HT-29 (cell line): Measurements from ENCODE around the gene CCDC87. TPM values are rescaled to one million over a fixed set of nuclear protein-coding genes. Genes with fewer than 3 reads are reported as not detected.
"Not testable (repeated sequence)": the region's sequence is repeated elsewhere in the genome, so short reads cannot be mapped to it uniquely, and the experiment has no call there.

Source experiments
- DNase-seq: peaks from one replicate; pipeline ENCODE4 v3.0.0-alpha.2; 2015; ENCODE audit warnings: low spot score
- total RNA-seq: library from RNA; depleted of rRNA; stranded (reverse); fragments of >200 nt; shearing (Covaris generic); gene quantifications from 2 replicates; pipeline ENCODE4 v1.2.3, GENCODE V29; 2014

Gene CCDC87
- total RNA-seq, 1 experiment from 2014 or later, result 0.79 TPM

DNA sequence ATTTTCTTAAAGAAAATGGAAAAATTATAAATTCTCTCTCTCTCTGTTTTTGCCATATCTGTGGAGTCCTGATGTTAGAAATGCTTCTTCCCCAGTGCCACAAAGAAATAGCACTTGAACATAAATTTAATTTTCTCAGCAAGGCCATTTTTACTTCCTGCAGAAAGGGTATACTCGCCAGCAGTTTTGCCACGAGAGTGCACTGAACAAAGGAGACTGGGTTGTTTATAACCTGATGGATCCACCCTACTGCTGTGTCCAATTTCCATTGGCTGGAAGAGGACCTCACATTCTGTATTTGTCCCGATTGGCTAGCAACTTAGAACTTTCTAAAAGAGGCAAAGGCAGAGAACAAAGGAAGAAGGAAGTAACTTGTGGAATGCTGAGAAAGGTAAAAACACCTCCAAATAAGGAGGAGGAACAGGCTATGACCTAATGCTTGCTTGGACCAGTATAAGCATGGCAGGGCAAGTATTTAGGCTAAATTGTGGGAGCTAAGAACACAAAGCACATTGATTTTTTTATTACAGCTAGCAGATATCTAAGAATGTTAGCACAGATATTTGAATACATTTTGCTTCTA is 10.2 kb downstream of the CCDC87 start:
- not testable (repeated sequence) for DNase-seq

DNA sequence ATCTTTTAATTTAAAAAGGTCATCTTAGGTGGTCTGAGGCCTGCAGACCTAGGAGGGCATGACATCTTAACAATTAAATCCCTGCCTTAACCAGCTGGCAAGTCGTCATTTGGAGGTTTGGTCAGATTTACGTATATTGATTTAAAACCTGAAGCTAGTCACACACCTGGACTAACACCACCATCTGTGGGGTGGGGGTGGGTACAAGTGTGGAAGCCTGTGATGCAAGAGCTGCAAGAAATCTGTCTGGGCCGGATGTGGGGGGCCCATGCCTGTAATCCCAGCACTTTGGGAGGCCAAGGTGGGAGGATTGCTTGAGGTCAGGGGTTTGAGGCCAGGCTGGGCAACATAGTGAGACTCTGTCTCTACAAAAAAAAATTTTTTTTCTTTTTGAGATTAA is 11.6 kb downstream of the CCDC87 start:
- no peak for DNase-seq

DNA sequence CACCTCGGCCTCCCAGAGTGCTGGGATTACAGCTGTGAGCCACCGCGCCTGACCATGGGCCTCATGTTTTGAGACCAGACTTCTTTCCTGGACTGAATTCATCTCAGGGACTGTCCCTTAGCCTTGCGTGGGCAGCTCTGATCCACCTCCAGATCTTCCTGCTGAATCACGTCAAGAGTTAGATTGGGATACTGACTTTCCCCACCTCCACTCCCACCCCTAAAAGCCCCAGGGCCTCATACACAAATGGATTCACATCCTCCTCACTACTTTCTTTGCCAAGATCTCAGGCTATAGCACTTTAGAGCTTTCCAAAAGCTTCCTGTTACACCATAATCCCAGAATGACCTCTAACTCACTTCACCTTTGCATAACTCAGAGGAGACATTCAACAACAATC is 12.1 kb downstream of the CCDC87 start:
- DNase-seq, result no peak

DNA sequence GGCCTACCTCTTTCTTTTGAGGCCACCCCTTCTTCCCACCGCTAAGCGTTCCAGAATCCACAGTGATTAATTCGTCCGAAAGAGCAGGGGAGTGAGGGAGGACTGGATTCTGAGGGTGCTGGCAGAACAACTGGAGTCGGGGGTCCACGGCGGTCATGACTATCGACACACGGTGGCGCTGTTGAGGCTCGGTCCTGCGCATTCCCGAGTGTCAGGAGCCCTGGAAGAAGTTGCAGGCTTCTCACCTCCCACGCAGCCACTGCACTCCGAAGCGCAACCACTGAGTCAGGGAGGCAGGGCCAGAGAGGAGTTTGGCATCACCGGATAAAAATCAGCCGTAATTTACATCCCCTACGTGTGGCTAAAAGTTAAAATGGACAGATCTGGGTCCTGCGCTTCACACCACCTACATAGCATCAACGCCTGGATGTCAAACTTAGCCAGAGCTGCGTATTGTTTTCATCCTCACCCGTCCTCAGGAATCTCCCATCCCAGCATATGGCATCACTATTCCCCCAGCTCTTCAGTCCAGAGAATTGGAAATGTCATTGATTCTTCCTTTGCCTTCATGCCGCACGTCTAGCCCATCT is 13.8 kb downstream of the CCDC87 start:
- DNase-seq, result peak; percentile 83

DNA sequence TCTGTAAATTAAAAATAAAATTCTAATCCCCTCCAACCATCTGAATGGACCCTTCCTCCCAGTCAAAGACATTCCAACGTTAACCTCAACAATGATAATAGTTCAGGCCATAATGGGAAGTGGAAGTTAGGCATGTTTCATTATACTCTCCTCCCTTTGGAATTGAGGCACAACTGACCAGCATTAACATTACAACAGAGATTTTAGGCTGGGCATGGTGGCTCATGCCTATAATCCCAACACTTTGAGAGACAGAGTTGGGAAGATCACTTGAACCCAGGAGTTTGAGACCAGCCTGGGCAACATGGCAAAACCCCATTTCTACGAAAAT is 22.0 kb downstream of the CCDC87 start:
- DNase-seq, result no peak

DNA sequence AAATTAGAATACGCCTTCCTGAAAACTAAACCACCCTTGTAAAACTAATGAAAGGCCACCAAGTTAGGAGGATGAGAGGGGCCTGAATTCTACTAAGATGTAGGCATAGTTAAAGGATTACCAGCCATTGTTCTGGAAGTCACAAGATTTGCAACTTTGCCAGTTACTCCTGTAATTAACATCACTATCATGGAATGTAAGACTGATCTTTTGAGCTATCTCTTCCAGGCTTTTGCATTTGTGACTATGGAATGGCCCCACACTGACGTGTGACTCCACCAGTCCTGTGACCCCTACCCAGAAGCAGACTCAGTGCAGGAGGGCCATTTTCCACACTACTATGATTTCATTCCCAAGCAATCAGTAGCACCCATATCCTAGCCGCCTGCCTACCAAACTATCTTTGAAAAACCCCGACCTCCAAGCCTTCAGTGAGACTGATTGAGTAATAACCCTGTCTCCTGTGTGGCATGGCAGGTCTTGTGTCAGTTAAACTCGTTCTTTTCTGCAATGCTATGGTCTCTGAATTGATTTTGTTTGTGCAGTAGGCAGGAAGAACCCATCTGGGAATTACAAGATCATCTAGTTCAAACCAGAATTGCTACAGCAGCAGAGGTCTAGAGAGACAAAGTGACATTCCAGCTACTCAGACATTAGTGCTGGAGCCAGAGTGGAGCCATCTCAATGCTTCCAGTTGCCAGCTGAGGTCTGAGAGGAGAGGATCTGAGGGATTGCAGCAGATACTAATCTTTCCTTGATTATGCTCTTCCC is 22.6 kb downstream of the CCDC87 start:
- no peak for DNase-seq

DNA sequence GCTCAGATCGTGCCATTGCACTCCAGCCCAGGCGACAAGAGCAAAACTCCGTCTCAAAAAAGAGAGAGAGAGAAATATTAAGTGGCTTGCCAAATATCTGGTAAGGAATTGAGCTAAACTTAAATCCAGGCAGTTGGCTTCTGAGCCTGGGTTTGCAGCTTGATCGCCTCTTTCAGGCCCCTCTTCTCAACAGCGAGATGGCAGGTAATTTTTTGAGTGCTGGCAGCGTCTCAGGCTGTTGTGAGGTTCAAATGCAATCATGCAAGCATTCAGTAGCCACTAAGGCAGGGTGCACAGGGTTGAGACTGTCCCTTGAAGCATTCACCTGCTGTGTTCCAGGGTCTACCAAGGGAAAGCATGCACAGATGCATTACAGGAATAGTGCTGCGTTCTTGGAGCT is 23.8 kb downstream of the CCDC87 start:
- no peak for DNase-seq

DNA sequence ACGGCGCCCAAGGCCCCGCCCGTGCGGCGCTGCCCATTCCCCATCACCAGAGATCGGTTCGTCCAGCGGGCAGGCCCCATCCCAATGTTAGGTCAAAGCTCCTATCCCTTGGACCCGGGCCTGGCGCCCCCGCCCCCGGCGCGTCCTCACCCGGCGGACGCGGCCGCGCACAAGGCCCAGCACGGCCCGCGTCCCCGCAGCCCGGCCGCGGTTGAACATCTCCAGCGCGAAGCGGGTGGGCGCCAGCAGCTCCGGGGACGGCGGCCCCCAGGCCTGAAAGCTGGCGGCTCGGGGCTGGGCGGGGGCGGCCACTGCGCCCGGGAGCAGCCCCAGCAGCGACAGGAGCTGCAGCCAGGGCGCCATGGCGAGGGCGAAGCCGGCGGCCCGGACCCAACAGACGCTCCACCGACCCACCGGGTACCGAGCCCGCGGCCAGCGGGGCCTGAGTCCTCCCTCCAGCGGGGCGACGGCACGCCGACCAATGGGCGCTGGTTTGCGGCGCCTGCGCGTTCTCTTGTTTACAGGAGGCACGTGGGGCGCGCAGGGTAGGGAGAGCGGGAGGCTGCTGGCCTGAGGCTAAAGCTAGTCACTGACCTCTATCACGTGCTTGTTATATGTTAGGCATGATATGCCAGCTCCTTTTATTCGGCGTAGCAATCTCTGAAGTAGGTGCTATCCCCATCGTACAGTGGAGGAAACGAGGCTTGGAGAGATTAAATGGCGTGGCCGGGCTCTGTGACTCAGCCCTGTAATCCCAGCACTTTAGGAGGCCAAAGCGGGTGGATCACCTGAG is 24.5 kb downstream of the CCDC87 start, which contains the start of gene CTSF:
Gene CTSF (minus strand): TSS at position 483 of the 793 bp plus-strand sequence. CDS start 120 bp downstream, at position 363.
- no peak for DNase-seq

DNA sequence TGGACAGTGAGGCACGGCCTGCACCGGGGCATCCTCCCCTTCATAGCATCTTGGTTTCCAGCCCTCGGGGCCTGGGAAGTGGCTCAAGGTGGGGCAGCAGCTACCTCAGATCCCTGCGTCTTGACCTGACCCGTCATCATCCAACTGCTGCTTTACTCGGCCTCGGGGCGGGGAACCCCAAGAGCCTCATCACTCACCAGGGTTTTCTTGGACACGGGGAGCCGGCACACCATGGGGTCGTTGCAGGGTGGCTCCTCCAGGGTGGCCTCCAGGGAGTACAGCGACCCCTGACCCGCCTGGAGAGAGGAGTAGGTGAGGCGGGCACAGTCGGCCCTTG is 25.1 kb downstream of the CCDC87 start:
- no peak for DNase-seq

DNA sequence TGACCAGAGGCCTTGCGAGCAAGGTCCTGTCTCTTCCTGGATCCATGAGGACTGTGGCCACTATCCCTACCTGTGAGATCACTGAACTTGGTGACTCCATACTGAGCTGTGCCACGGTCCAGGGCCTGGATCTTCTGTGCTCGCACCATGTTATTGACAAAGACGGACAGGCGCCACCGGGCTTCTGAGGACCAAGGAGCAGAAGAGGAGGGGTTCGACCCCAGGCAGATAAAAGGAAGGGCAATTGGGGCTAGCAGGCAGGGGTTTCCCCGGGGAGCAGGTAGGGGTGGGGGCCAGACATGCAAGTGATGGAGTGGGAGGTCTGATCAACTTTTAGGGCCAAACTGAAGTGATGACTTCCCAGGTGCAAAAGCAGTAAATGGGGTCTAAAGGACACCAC is 26.6 kb downstream of the CCDC87 start:
- DNase-seq, result no peak

DNA sequence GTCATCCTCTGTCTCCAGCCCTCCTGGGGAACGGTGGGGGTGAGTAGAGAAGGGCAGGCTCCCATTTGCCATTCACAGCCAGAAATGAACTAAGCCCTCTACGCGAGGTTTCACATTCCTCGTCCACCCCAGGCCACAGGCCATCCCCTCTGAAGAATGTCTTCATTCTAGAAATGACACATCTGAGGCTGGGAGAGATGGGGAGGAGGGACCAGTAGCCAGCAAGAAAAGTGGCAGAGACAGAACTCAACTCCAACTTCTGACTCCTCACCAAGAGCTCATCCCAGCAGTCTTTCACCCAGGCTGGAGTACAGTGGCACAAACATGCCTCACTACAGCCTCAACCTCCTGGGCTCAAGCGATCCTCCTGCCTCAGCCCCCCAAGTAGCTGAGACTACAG is 27.9 kb downstream of the CCDC87 start:
- DNase-seq, result no peak

DNA sequence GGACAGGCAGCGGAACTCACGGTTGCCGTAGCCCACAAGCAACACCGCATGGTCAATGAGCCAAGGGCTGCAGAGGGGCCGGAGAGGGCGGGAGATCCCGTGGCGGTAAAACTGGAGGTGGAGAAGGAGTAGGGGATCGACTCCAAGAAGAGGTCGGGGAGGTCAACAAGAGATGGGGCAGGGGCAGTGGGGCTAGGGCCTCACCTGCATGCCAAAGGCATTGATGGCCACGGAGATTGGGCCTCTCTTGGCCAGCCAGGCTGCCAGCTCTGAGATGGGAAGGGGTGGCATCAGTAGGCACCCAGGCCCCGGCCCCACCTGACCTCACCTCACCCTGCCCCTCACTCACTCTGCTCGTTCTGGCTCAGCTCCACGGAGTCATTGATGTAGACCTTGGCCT is 28.3 kb downstream of the CCDC87 start:
- DNase-seq, result no peak

DNA sequence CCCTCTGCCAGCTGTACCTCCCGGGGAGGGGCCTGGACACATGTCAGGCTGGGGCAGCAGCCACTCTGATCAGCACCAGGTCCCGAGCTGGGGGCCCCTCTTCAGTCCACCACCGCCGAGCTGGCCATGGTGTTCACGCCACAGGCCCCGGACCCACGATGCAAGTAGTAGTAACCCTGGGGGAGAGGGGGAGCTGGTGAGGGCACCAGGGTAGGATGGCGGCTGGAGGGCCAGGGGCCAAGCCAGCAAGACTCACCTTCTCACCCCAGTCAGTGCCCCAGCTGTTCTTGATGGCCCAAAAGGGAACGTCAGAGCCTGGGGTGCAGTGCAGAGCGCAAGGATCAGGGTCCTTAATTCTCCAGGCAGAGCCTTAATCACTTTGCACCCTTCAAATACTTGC is 29.0 kb downstream of the CCDC87 start:
- no peak for DNase-seq

DNA sequence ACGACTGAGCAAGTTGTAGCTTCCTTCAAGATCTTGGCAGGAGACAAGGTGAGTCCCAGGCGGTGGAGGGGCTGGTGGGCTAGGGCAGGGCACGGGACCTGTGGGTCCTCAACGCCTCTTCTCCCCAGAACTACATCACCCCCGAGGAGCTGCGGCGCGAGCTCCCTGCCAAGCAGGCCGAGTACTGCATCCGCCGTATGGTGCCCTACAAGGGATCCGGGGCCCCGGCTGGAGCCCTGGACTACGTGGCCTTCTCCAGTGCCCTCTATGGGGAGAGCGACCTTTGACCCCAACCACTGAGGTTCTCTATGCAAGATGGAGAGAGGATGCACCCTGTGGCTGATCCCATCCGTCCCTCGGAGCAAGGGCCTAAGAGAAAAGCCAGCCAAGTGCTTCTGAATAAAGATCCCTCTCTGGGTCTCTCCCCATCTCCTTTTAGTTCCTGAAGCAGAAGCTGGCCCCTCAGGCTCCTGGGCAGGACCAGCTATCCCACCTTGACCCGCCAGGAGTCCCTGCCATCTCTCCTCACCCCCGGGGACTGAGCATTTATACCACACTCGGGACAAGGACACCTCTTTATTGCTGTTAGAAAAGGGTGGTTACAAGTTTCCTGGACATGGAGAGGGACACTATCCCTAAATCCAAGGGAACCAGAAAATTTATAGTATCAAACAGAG is 29.8 kb downstream of the CCDC87 start:
- DNase-seq, result no peak

DNA sequence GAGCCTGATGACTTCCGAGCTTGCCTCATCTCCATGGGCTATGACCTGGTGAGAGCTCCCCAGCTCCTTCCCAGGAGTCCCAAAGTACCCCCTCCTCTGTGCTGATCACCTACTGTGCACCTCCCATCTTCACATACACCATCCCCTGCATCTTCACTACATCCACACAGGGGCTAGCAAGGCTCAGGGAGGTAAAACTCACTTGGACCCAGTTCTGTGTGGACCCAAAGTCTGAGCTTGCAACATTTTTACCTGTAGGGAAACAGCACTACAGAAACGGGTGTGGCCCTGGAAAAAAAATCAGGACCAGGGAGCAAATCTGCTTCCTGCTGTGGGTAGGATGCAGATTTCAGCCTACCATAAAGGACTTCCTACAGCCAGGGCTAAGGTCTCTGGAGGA is 30.6 kb downstream of the CCDC87 start:
- DNase-seq, result no peak

DNA sequence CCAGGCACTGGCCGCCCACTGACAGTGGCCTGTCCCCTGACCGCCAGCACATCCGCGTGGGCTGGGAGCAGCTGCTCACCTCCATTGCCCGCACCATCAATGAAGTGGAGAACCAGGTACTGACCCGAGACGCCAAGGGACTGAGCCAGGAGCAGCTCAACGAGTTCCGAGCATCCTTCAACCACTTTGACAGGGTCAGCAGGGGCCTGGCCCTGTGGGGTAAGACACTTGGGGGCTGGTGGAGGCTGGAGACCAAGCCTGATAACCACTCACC is 31.0 kb downstream of the CCDC87 start:
- DNase-seq, result no peak

DNA sequence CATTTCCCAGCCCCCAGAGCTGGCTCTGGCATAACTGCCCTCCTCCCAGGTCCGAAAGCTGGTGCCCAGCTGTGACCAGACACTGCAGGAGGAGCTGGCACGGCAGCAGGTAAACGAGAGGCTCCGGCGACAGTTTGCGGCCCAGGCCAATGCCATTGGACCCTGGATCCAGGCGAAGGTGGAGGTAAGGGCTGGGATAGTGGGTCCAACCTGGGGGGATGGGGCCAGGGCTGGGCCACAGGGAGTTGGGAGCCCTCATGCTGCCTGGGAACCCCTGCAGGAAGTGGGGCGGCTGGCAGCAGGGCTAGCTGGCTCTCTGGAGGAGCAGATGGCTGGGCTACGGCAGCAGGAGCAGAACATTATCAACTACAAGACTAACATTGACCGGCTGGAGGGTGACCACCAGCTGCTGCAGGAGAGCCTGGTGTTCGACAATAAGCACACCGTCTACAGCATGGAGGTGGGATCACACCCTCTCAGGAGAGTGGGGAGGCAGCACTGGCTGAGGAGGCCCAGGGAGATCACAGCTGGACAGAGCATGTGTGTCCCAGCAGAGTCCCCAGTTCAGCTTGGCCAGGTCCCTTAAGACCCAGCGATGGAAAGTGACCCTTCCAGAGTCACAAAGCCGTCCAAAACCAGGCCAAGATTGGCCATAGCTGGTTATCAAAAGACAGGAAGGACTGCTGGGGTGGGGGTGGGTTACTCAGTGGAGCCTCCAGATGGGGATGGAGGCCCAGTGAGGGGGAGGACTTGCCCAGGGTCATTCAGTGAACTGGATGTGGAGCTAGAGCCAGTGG is 31.5 kb downstream of the CCDC87 start:
- DNase-seq, result no peak

DNA sequence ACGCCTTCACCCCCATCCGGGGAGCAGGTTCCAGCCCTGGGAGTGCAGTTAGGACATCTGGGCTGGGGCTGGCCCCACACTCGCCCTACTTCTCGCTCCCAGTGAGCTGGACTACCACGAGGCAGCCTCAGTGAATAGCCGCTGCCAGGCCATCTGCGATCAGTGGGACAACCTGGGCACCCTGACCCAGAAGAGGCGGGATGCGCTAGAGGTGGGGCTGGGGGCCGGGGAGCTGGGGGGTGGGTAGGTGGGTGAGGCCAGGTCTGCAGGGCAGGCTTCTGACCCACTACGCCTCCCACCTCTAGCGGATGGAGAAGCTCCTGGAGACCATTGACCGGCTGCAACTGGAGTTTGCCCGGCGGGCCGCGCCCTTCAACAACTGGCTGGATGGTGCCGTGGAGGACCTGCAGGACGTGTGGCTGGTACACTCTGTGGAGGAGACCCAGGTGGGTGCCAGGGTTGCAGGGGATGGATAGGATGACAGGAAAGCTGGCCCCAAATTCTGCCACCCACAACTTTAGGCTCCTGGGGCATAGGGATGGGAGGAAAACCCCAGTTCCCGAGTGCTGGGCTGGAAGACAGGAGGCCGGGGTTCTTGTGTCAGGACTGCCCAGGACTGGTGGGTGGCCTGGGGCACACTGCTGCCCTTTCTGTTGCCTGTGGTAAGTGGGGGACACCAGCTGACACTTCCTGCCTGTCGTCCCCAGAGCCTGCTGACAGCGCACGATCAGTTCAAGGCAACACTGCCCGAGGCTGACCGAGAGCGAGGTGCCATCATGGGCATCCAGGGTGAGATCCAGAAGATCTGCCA is 32.8 kb downstream of the CCDC87 start:
- DNase-seq, result no peak

DNA sequence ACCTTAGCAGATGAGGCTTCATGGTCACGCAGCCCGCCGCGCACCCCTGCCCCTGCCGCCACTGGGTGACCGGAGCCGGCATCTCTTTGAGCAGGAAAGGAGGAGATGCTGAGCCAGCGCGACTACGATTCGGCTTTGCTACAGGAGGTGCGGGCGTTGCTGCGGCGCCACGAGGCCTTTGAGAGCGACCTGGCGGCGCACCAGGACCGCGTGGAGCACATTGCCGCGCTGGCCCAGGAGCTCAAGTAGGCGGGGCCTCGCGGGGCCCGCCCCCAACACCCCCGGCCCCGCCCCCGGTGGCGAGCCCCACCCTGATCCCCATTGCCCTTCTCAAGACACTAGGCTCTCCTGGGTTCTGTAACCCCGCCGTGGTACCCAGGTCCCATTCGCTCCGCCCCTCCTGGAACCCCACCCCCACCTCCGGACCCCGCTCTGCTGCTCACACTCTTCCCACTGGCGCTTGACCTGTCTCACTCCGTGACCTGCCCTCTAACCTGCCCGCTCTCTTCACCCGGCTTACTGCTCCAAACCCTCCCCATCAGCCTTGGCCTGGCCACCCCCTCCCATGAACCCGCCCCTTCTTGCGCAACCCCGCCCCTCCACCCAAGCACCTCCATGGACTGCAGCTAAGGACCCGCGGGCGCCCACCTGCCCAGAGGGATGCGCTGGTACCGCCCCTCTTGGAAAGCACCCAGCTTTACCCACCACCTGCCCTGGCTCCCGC is 33.6 kb downstream of the CCDC87 start:
- no peak for DNase-seq
